Activated naive CD4-positive, alpha-beta T cell (primary cell): Measurements from ENCODE around the gene SLC35F1.

ENCODE experiments used
- DNase-seq, 4 experiments: peaks; one replicate each; lab custom pipeline; 2025; lab: John Stamatoyannopoulos, UW

The SLC35F1 gene

GRCh38 chr6:118197539-118197938 is 290.5 kb downstream of the SLC35F1 start:
- DNase-seq, result no peak

- DNase-seq, result no peak
These were observed 291.7 kb downstream of the SLC35F1 start for GRCh38 chr6:118198746-118199145.

- DNase-seq, result no peak
These were observed 293.1 kb downstream of the SLC35F1 start for GRCh38 chr6:118200160-118200559.

- no peak for DNase-seq
These were observed 295.5 kb downstream of the SLC35F1 start for GRCh38 chr6:118202517-118202916.

GRCh38 chr6:118203545-118203944 is 296.5 kb downstream of the SLC35F1 start:
- no peak for DNase-seq

GRCh38 chr6:118206221-118206620 is 299.2 kb downstream of the SLC35F1 start:
- no peak for DNase-seq

- DNase-seq, result no peak
These were observed 300.9 kb downstream of the SLC35F1 start for GRCh38 chr6:118207947-118208346.

- no peak for DNase-seq
These were observed 305.5 kb downstream of the SLC35F1 start for GRCh38 chr6:118212451-118213173.

GRCh38 chr6:118215269-118215668 is 308.2 kb downstream of the SLC35F1 start:
- no peak for DNase-seq

GRCh38 chr6:118216751-118217150 is 309.7 kb downstream of the SLC35F1 start:
- no peak for DNase-seq

GRCh38 chr6:118218156-118218555 is 311.1 kb downstream of the SLC35F1 start:
- DNase-seq, result no peak

- no peak for DNase-seq
These were observed 313.5 kb downstream of the SLC35F1 start for GRCh38 chr6:118220429-118221128.

GRCh38 chr6:118223316-118223715 is 316.3 kb downstream of the SLC35F1 start:
- no peak for DNase-seq

- DNase-seq, result no peak
These were observed 321.8 kb downstream of the SLC35F1 start for GRCh38 chr6:118228886-118229285.

GRCh38 chr6:118240878-118241528 is 333.9 kb downstream of the SLC35F1 start:
- no peak for DNase-seq

GRCh38 chr6:118246406-118246805 is 339.3 kb downstream of the SLC35F1 start:
- DNase-seq, result no peak

- no peak for DNase-seq
These were observed 341.1 kb downstream of the SLC35F1 start for GRCh38 chr6:118248171-118248570.

GRCh38 chr6:118249680-118250079 is 342.6 kb downstream of the SLC35F1 start:
- DNase-seq, result no peak

- no peak for DNase-seq
These were observed 345.4 kb downstream of the SLC35F1 start for GRCh38 chr6:118252474-118252873.

- DNase-seq, result no peak
These were observed 346.7 kb downstream of the SLC35F1 start for GRCh38 chr6:118253741-118254140.

- no peak for DNase-seq
These were observed 353.8 kb downstream of the SLC35F1 start for GRCh38 chr6:118260833-118261232.

GRCh38 chr6:118263921-118264486 is 356.9 kb downstream of the SLC35F1 start:
- no peak for DNase-seq

- no peak for DNase-seq
These were observed 362.6 kb downstream of the SLC35F1 start for GRCh38 chr6:118269659-118270058.
